Measurements from ENCODE around the gene CERS1. TPM values are rescaled to one million over a fixed set of nuclear protein-coding genes. Genes with fewer than 3 reads are reported as not detected.

The CERS1 gene
- total and polyA plus RNA-seq, 4 donors, result 0.28 TPM; not detected in 3

DNA sequence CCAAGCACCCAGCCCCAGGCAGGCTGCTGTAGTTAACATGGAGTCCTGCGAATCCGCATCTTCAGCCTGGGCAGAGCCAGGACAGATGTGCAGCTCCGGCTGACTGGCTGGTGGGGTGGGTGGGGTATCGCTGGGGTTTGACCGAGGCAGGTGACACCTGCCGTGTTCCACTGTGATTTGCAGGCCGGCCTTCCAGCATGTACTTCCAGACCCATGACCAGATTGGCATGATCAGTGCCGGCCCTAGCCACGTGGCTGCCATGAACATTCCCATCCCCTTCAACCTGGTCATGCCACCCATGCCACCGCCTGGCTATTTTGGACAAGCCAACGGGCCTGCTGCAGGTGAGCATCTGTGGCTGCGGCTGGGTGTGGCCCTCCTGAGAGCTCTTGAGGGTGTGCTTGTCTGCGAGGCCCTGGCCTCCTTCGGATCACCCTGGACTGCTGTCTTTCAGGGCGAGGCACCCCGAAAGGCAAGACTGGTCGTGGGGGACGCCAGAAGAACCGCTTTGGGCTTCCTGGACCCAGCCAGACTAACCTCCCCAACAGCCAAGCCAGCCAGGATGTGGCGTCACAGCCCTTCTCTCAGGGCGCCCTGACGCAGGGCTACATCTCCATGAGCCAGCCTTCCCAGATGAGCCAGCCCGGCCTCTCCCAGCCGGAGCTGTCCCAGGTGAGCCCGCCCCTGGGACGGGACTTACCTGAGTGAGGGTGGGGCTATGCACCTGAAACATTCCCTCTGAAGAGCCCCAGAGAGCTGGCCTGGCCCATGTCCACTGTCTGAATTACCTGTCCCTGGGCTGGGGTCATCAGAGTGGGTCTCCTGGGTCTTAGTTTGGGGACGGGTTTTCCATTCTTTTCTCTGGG, 30.6 kb downstream of the CERS1 start (continued):
- TF ChIP-seq, protein P1, sequence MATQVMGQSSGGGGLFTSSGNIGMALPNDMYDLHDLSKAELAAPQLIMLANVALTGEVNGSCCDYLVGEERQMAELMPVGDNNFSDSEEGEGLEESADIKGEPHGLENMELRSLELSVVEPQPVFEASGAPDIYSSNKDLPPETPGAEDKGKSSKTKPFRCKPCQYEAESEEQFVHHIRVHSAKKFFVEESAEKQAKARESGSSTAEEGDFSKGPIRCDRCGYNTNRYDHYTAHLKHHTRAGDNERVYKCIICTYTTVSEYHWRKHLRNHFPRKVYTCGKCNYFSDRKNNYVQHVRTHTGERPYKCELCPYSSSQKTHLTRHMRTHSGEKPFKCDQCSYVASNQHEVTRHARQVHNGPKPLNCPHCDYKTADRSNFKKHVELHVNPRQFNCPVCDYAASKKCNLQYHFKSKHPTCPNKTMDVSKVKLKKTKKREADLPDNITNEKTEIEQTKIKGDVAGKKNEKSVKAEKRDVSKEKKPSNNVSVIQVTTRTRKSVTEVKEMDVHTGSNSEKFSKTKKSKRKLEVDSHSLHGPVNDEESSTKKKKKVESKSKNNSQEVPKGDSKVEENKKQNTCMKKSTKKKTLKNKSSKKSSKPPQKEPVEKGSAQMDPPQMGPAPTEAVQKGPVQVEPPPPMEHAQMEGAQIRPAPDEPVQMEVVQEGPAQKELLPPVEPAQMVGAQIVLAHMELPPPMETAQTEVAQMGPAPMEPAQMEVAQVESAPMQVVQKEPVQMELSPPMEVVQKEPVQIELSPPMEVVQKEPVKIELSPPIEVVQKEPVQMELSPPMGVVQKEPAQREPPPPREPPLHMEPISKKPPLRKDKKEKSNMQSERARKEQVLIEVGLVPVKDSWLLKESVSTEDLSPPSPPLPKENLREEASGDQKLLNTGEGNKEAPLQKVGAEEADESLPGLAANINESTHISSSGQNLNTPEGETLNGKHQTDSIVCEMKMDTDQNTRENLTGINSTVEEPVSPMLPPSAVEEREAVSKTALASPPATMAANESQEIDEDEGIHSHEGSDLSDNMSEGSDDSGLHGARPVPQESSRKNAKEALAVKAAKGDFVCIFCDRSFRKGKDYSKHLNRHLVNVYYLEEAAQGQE (IDR thresholded peaks at IDR 0.05), result no peak
- TF ChIP-seq TAF1 (conservative IDR thresholded peaks at IDR 0.05), result no peak
- no peak for TF ChIP-seq RAD21 (IDR thresholded peaks at IDR 0.05)
- no peak for TF ChIP-seq FOXA2 (IDR thresholded peaks at IDR 0.05)

DNA sequence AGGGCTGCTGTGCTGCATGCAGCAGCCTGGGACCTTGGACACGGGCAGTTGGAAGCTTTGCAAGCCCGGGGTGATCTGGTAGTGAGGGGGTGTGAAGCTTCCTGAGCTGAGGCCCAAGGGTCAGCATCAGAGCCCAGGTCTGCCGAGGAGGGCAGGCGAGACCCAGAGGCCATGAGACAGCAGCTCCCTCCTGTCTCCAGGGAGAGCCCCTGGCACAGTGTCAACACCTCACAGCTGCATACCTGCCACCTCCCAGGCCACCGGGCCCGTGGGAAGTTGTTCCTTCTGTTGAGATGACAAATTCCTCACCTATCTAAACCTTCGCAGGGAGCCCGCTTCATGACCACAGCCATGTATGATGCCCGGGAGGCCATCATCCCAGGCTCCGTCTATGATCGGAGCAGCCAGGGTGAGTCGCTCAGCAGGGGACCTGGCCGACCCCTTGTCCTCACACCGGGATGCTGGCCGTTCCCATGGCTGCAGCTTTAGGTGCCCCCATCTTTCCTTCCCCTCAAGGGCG, 32.1 kb downstream of the CERS1 start:
- H3K9me3 ChIP-seq (ENCODE audit: control insufficient read depth in 4 of 4, low read length in 3 of 4), result no peaks in the 10 kb centered on the region
- H3K4me1 ChIP-seq (ENCODE audit: control insufficient read depth in 4 of 4, insufficient read depth in 4 of 4, low read length in 3 of 4), result peaks cover 0 to 17% (median 5%) of the 10 kb centered on the region in 4 donors
- H3K27ac ChIP-seq (ENCODE audit: low read depth in 1 of 2, low read length in 2 of 2), result no peak overlapping the region
- no peak overlapping the region for H3K9ac ChIP-seq (ENCODE audit: low read depth in 1 of 2, low read length in 2 of 2)
- no peak for DNase-seq (ENCODE audit: low spot score)
- peaks cover 36 to 87% (median 44%) of the 10 kb centered on the region in 4 donors for H3K36me3 ChIP-seq (ENCODE audit: control insufficient read depth in 4 of 4, insufficient read depth in 3 of 4, low read depth in 1 of 4, low read length in 3 of 4)
- H3K27me3 ChIP-seq (ENCODE audit: control insufficient read depth in 4 of 4, insufficient read depth in 4 of 4, low read length in 3 of 4), result no peaks in the 10 kb centered on the region
- WGBS, result 86% methylated on average over 16 of the region's 16 CpGs
- H3K4me3 ChIP-seq (ENCODE audit: low read depth in 1 of 3, low read length in 3 of 3), result no peak overlapping the region
- TF ChIP-seq EGR1 (IDR thresholded peaks at IDR 0.05; ENCODE audit: low read depth in 2 of 2) (no peak), RAD21 (IDR thresholded peaks at IDR 0.05) (no peak)
- TF ChIP-seq, protein P2, sequence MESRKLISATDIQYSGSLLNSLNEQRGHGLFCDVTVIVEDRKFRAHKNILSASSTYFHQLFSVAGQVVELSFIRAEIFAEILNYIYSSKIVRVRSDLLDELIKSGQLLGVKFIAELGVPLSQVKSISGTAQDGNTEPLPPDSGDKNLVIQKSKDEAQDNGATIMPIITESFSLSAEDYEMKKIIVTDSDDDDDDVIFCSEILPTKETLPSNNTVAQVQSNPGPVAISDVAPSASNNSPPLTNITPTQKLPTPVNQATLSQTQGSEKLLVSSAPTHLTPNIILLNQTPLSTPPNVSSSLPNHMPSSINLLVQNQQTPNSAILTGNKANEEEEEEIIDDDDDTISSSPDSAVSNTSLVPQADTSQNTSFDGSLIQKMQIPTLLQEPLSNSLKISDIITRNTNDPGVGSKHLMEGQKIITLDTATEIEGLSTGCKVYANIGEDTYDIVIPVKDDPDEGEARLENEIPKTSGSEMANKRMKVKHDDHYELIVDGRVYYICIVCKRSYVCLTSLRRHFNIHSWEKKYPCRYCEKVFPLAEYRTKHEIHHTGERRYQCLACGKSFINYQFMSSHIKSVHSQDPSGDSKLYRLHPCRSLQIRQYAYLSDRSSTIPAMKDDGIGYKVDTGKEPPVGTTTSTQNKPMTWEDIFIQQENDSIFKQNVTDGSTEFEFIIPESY (IDR thresholded peaks at IDR 0.05), result no peak

DNA sequence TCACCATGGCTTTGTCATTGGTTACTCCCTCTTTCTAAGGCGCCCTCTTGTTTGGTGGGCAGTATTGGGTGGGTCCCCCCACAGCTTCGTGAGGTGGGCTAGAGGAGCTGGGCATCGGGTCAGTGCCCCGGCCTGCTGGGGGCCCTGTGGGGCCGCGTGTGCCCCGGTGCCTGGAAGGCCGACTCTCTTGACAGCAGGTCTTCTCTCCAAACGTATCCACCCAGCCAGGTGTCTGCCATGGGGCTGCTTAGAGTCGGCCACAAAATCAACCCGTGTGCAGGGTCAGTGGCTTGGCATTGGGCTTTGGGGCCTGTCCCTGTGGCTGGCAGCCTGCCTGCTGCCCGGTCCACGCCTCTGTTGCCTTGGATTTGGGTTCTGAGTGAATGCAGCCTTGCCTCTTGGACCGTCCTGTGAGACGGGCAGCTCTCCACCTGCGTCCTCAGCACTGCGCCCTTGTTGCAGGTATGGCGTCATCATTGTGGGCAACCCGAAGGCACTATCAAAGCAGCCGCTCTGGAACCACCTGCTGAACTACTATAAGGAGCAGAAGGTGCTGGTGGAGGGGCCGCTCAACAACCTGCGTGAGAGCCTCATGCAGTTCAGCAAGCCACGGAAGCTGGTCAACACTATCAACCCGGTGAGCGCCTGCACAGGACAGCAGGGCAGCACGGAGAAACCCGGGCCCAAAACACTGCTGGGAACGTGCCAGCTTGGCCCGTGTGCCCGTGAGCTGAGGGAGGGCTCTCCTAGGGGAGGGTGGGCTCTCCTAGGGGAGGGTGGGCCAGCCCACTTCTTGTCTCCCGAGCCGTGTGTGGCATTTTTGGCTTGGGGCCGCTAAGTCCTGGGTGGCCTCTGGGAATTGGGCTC, 32.7 kb downstream of the CERS1 start:
- 91% methylated on average over 33 of the region's 33 CpGs for WGBS
- no peak for DNase-seq (ENCODE audit: low spot score)
- Histone ChIP-seq H3K4me1 (ENCODE audit: control insufficient read depth in 4 of 4, insufficient read depth in 4 of 4, low read length in 3 of 4) (peaks cover 0 to 10% (median under 1%) of the 10 kb centered on the region in 4 donors), H3K9me3 (ENCODE audit: control insufficient read depth in 4 of 4, low read length in 3 of 4) (no peaks in the 10 kb centered on the region), H3K4me3 (ENCODE audit: low read depth in 1 of 3, low read length in 3 of 3) (no peak overlapping the region), H3K27me3 (ENCODE audit: control insufficient read depth in 4 of 4, insufficient read depth in 4 of 4, low read length in 3 of 4) (no peaks in the 10 kb centered on the region), H3K36me3 (ENCODE audit: control insufficient read depth in 4 of 4, insufficient read depth in 3 of 4, low read depth in 1 of 4, low read length in 3 of 4) (peaks cover 37 to 94% (median 49%) of the 10 kb centered on the region in 4 donors), H3K27ac (ENCODE audit: low read depth in 1 of 2, low read length in 2 of 2) (no peak overlapping the region), H3K9ac (ENCODE audit: low read depth in 1 of 2, low read length in 2 of 2) (no peak overlapping the region)
- no peak for TF ChIP-seq HNF4G (IDR thresholded peaks at IDR 0.05)
- TF ChIP-seq, protein P1 (IDR thresholded peaks at IDR 0.05), result no peak
- TF ChIP-seq FOXA1 (IDR thresholded peaks at IDR 0.05), result no peak
- TF ChIP-seq, protein P3, sequence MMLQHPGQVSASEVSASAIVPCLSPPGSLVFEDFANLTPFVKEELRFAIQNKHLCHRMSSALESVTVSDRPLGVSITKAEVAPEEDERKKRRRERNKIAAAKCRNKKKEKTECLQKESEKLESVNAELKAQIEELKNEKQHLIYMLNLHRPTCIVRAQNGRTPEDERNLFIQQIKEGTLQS (IDR thresholded peaks at IDR 0.05), result no peak
